GM23338 (cell line): ENCODE measurements around the gene OTOA.
"Not testable (repeated sequence)": the region's sequence is repeated elsewhere in the genome, so short reads cannot be mapped to it uniquely, and the experiment has no call there.

ENCODE experiments used
- EZH2 ChIP-seq: fragments of 200-600 bp; sonication (generic); IDR thresholded peaks from one replicate; pipeline ENCODE4 v1.8.0; 2017; ENCODE audit warnings: antibody characterized with exemption, mild to moderate bottlenecking, low read depth; ENCODE audit not compliant: unreplicated experiment
- POLR2AphosphoS5 ChIP-seq: IDR thresholded peaks from 2 replicates; pipeline ENCODE4 v1.6.1; 2016; ENCODE audit warnings: antibody characterized with exemption, low read depth
- TF ChIP-seq, protein P1 (sequence below), 2 experiments: fragments of 200-600 bp in 1 of 2; sonication (generic) in 1 of 2; conservative IDR thresholded peaks; 2 replicates each; pipeline versions ENCODE4 v1.5.1 to v1.6.1; 2016 to 2017; ENCODE audit warnings: antibody characterized with exemption in 2 of 2, low read depth in 2 of 2, mild to moderate bottlenecking in 2 of 2, moderate library complexity in 1 of 2

DNA sequence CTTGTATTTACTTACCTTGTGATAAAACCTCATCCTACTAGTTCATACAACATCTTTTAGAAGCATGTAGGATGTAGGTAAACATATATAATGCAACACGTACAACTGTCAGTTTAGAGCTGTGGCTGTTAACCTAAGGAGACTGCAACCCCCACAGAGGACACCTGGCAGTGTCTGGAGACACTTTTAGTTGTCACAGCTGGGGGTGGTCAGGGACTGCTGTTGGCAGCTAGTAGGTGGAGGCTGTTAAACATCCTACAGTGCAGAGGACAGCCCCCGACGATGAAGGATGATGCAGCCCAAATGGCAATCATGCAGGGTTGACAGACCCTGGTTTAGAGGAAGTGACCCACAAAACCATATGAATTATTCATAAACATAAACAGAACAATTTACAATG, 134.8 kb downstream of the OTOA start:
- TF ChIP-seq, protein P1, sequence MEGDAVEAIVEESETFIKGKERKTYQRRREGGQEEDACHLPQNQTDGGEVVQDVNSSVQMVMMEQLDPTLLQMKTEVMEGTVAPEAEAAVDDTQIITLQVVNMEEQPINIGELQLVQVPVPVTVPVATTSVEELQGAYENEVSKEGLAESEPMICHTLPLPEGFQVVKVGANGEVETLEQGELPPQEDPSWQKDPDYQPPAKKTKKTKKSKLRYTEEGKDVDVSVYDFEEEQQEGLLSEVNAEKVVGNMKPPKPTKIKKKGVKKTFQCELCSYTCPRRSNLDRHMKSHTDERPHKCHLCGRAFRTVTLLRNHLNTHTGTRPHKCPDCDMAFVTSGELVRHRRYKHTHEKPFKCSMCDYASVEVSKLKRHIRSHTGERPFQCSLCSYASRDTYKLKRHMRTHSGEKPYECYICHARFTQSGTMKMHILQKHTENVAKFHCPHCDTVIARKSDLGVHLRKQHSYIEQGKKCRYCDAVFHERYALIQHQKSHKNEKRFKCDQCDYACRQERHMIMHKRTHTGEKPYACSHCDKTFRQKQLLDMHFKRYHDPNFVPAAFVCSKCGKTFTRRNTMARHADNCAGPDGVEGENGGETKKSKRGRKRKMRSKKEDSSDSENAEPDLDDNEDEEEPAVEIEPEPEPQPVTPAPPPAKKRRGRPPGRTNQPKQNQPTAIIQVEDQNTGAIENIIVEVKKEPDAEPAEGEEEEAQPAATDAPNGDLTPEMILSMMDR (conservative IDR thresholded peaks at IDR 0.05; ENCODE audit: low read depth in 2 of 2): not testable (repeated sequence)
- not testable (repeated sequence) for TF ChIP-seq EZH2, POLR2AphosphoS5
